Loucy (cell line): ENCODE results near the gene RNASE3.
A peak's percentile ranks its signal among the peaks of the same experiment; 100 is the strongest.

Experiments used
- EZH2phosphoT487 ChIP-seq: fragments of 200-600 bp; IDR thresholded peaks from 2 replicates; pipeline ENCODE4 v1.6.1; 2018; ENCODE audit warnings: antibody characterized with exemption, mild to moderate bottlenecking, moderate library complexity, borderline replicate concordance
- TF ChIP-seq, protein P1 (sequence below): fragments of 200-600 bp; sonication (generic); conservative IDR thresholded peaks from 2 replicates; pipeline ENCODE4 v1.5.1; 2014; ENCODE audit warnings: mild to moderate bottlenecking, antibody characterized with exemption, low read length

- TF ChIP-seq, protein P1, sequence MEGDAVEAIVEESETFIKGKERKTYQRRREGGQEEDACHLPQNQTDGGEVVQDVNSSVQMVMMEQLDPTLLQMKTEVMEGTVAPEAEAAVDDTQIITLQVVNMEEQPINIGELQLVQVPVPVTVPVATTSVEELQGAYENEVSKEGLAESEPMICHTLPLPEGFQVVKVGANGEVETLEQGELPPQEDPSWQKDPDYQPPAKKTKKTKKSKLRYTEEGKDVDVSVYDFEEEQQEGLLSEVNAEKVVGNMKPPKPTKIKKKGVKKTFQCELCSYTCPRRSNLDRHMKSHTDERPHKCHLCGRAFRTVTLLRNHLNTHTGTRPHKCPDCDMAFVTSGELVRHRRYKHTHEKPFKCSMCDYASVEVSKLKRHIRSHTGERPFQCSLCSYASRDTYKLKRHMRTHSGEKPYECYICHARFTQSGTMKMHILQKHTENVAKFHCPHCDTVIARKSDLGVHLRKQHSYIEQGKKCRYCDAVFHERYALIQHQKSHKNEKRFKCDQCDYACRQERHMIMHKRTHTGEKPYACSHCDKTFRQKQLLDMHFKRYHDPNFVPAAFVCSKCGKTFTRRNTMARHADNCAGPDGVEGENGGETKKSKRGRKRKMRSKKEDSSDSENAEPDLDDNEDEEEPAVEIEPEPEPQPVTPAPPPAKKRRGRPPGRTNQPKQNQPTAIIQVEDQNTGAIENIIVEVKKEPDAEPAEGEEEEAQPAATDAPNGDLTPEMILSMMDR, result peak; percentile 75
- no peak for TF ChIP-seq EZH2phosphoT487
These were observed 24.2 kb upstream of the RNASE3 start for GRCh38 chr14:20866963-20867362.
